BLaER1 (cell line): Measurements from ENCODE around the gene SORCS1.

Experiments
- H3K27ac ChIP-seq: shearing (Covaris generic); formaldehyde crosslinking; 2 replicates; pipeline ENCODE4 v1.8.1; 2022
- H3K27me3 ChIP-seq: shearing (Covaris generic); formaldehyde crosslinking; 2 replicates; pipeline ENCODE4 v1.8.1; 2022
- H3K36me3 ChIP-seq: shearing (Covaris generic); formaldehyde crosslinking; 2 replicates; pipeline ENCODE4 v1.8.1; 2022
- H3K4me1 ChIP-seq: shearing (Covaris generic); formaldehyde crosslinking; 2 replicates; pipeline ENCODE4 v1.8.1; 2022
- H3K4me2 ChIP-seq: shearing (Covaris generic); formaldehyde crosslinking; 2 replicates; pipeline ENCODE4 v1.8.1; 2022
- H3K4me3 ChIP-seq: shearing (Covaris generic); formaldehyde crosslinking; 2 replicates; pipeline ENCODE4 v1.8.1; 2022
- H3K9ac ChIP-seq: shearing (Covaris generic); formaldehyde crosslinking; 2 replicates; pipeline ENCODE4 v1.8.1; 2022
- H3K9me3 ChIP-seq: shearing (Covaris generic); formaldehyde crosslinking; 2 replicates; pipeline ENCODE4 v1.8.1; 2022
- H4K20me1 ChIP-seq: shearing (Covaris generic); formaldehyde crosslinking; 2 replicates; pipeline ENCODE4 v1.8.1; 2022
- Cebpa-rat ChIP-seq: shearing (Covaris generic); IDR thresholded peaks from 2 replicates; pipeline ENCODE4 v1.8.1; 2022

The SORCS1 gene

DNA sequence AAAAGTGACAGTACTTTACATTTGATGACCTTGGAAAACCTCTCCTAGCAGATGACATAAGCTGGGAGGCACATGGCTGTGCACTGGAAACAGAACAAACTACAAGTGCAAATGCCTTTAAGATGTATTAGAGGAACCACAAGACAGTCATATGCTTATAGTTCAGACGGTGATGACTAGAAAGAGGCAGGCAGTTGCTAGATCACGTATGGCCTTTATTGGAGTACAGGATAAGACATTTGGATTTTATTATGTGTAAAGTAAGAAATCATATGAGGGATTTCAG is 290.0 kb downstream of the SORCS1 start:
- no peaks in the 10 kb centered on the region for H3K27me3 ChIP-seq
- H3K4me3 ChIP-seq, result no peak overlapping the region
- TF ChIP-seq Cebpa-rat, result no peak
- H3K27ac ChIP-seq, result no peak overlapping the region
- H4K20me1 ChIP-seq, result no peaks in the 10 kb centered on the region
- H3K9ac ChIP-seq, result no peak overlapping the region
- no peaks in the 10 kb centered on the region for H3K4me1 ChIP-seq
- H3K4me2 ChIP-seq, result no peak overlapping the region
- H3K9me3 ChIP-seq, result no peaks in the 10 kb centered on the region
- no peaks in the 10 kb centered on the region for H3K36me3 ChIP-seq

DNA sequence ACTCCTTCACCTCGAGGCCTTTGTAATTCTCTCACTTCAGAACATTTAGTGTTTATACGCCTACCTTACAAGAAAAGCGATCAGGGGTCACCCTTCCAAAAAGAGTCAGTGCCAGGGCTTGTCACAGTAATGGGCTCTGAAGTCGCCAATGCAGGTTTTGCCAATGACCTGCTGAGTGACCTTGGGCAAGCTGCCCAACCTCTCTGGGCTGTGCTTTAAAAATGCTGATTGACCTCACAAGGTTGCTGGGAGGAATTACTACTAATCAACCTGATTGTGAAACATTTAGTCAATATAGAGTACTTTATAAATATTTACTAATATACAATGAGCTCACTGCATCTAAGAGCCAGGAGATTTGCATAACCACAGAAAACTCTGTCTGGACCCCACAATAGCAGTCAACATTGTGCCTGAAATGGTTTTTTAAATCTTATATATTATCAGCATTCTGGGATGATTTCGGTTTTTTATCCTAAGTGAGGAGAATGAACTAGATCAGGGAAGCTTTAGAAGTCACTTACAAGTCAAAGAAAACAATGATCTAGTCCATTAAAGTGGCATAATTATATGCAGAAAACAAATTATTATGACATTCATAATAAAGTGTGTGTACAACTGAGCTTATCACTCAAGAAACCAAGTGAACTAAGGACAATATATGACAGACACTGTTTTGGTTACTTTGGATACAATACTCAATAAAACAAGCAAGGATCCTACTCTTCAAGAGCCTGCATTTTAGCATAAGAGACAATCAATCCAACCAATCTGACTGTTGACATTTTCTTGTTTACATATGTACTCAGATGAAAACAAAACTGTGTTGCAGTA is 290.5 kb downstream of the SORCS1 start:
- H4K20me1 ChIP-seq, result no peaks in the 10 kb centered on the region
- H3K9ac ChIP-seq, result no peak overlapping the region
- no peak overlapping the region for H3K4me2 ChIP-seq
- no peak for TF ChIP-seq Cebpa-rat
- H3K4me3 ChIP-seq, result no peak overlapping the region
- H3K27ac ChIP-seq, result no peak overlapping the region
- H3K36me3 ChIP-seq, result no peaks in the 10 kb centered on the region
- no peaks in the 10 kb centered on the region for H3K4me1 ChIP-seq
- H3K9me3 ChIP-seq, result no peaks in the 10 kb centered on the region
- no peaks in the 10 kb centered on the region for H3K27me3 ChIP-seq

GRCh38 chr10:106872176-106872575 is 292.3 kb downstream of the SORCS1 start:
- H3K9me3 ChIP-seq, result no peaks in the 10 kb centered on the region; the same call in 1 of the 2 replicates
- no peaks in the 10 kb centered on the region for H4K20me1 ChIP-seq
- no peak for TF ChIP-seq Cebpa-rat
- H3K36me3 ChIP-seq, result no peaks in the 10 kb centered on the region
- H3K4me2 ChIP-seq, result no peak overlapping the region
- no peak overlapping the region for H3K4me3 ChIP-seq
- no peak overlapping the region for H3K9ac ChIP-seq
- H3K4me1 ChIP-seq, result no peaks in the 10 kb centered on the region
- no peak overlapping the region for H3K27ac ChIP-seq
- H3K27me3 ChIP-seq, result no peaks in the 10 kb centered on the region

DNA sequence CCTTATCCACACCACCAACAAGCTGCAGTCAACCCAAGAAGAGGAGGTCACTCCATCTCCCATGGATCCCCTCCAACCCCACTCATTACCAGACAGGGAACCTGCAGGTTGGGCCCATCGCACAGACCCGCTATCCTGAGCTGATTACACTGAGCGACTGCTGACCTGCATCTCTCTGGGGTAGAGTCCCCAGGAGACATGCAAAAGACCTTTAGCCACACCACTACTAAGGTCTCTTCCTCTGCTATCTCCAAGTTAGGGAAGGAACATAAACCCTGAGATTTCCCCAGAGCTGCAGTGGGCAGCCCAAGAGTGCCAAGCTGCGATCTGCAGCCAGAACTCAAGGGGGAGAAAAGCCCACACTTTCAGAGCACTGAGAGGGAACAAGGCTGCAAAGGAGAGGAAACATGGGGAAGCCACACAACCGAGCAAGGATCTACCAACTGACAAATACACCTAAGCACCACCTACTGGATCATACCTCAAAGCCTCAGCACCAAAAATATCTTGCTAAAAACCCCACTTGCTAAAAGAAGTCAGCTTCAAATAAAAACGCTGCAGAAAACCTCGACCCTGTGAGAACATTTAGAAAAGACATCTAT is 298.2 kb downstream of the SORCS1 start:
- Histone ChIP-seq H3K4me3 (no peak overlapping the region), H3K9me3 (no peaks in the 10 kb centered on the region; the same call in 1 of the 2 replicates), H3K36me3 (no peaks in the 10 kb centered on the region), H3K4me1 (peaks cover 7% of the 10 kb centered on the region; the same call in 1 of the 2 replicates), H4K20me1 (no peaks in the 10 kb centered on the region), H3K4me2 (no peak overlapping the region), H3K9ac (no peak overlapping the region), H3K27me3 (no peaks in the 10 kb centered on the region), H3K27ac (no peak overlapping the region)
- TF ChIP-seq Cebpa-rat, result no peak

- Histone ChIP-seq H4K20me1 (no peaks in the 10 kb centered on the region), H3K27ac (no peak overlapping the region), H3K9me3 (no peaks in the 10 kb centered on the region; the same call in 1 of the 2 replicates), H3K27me3 (no peaks in the 10 kb centered on the region), H3K9ac (no peak overlapping the region), H3K4me2 (no peak overlapping the region), H3K36me3 (no peaks in the 10 kb centered on the region), H3K4me3 (no peak overlapping the region), H3K4me1 (peaks cover 7% of the 10 kb centered on the region; the same call in 1 of the 2 replicates)
- no peak for TF ChIP-seq Cebpa-rat
Measured at GRCh38 chr10:106864031-106864430, 300.5 kb downstream of the SORCS1 start.

DNA sequence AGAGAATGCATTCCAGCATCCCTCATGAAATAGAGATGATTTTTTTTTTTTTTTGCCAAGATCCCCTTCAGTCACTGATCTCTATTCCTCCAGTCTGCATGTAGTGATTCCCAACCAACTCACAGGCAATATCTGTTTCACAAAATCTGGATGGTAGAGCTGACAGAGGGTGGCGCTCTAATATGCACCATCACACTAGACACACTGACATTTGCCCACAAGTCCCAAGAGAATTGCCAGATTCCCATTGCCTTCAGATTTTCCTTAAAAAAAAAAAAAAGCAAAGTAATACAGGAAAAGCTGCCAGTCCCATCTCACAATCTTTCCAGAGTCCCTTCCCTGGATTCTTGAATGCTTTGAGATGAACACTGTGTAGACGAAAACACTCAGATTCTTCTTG is 301.0 kb downstream of the SORCS1 start:
- H3K4me3 ChIP-seq, result no peak overlapping the region
- H3K36me3 ChIP-seq, result no peaks in the 10 kb centered on the region
- H3K4me2 ChIP-seq, result no peak overlapping the region
- TF ChIP-seq Cebpa-rat, result no peak
- no peak overlapping the region for H3K9ac ChIP-seq
- H3K4me1 ChIP-seq, result peaks cover 7% of the 10 kb centered on the region; the same call in 1 of the 2 replicates
- no peaks in the 10 kb centered on the region for H3K27me3 ChIP-seq
- H4K20me1 ChIP-seq, result no peaks in the 10 kb centered on the region
- H3K27ac ChIP-seq, result no peak overlapping the region
- H3K9me3 ChIP-seq, result no peaks in the 10 kb centered on the region; the same call in 1 of the 2 replicates

GRCh38 chr10:106859892-106860652 is 304.4 kb downstream of the SORCS1 start:
- no peaks in the 10 kb centered on the region for H3K36me3 ChIP-seq
- TF ChIP-seq Cebpa-rat, result no peak
- H4K20me1 ChIP-seq, result no peaks in the 10 kb centered on the region
- no peaks in the 10 kb centered on the region for H3K4me1 ChIP-seq
- no peak overlapping the region for H3K9ac ChIP-seq
- H3K9me3 ChIP-seq, result peaks cover 13% of the 10 kb centered on the region; the same call in 1 of the 2 replicates
- no peak overlapping the region for H3K4me3 ChIP-seq
- no peak overlapping the region for H3K27ac ChIP-seq
- no peak overlapping the region for H3K4me2 ChIP-seq
- no peaks in the 10 kb centered on the region for H3K27me3 ChIP-seq

GRCh38 chr10:106857728-106858127 is 306.8 kb downstream of the SORCS1 start:
- peaks cover 17% of the 10 kb centered on the region; the same call in 1 of the 2 replicates for H3K9me3 ChIP-seq
- no peak overlapping the region for H3K27ac ChIP-seq
- no peaks in the 10 kb centered on the region for H3K4me1 ChIP-seq
- H3K36me3 ChIP-seq, result no peaks in the 10 kb centered on the region
- H3K27me3 ChIP-seq, result no peaks in the 10 kb centered on the region
- no peak overlapping the region for H3K4me2 ChIP-seq
- H3K4me3 ChIP-seq, result no peak overlapping the region
- no peaks in the 10 kb centered on the region for H4K20me1 ChIP-seq
- TF ChIP-seq Cebpa-rat, result no peak
- no peak overlapping the region for H3K9ac ChIP-seq

DNA sequence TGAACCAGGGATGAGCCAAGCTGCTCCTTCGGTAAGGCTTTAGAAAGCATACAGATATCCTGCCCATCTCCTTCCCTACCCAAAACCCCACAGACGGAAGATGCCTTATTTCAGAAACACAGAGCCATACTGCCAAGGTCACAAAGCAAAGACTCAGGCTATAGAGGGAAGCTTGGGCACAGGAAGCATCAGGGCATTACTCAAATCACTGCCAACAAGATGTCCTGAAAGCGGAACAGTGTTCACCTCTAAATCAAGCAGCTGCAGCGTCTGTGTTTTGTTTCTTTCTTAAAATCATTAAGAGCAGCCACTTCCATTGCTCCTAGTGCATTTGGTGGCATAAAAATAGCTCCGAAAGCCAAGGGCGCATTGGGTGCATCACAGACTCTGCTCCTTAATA is 307.3 kb downstream of the SORCS1 start:
- H3K4me1 ChIP-seq, result no peaks in the 10 kb centered on the region

More for the DNA sequence above, 307.3 kb downstream of the SORCS1 start:
- TF ChIP-seq Cebpa-rat, result no peak
- Histone ChIP-seq H3K9me3 (peaks cover 17% of the 10 kb centered on the region; the same call in 1 of the 2 replicates), H3K36me3 (no peaks in the 10 kb centered on the region), H3K4me3 (no peak overlapping the region), H3K27me3 (no peaks in the 10 kb centered on the region), H3K9ac (no peak overlapping the region), H4K20me1 (no peaks in the 10 kb centered on the region), H3K4me2 (no peak overlapping the region), H3K27ac (no peak overlapping the region)
